ENCODE data around the gene KCND2. TPM values are rescaled to one million over a fixed set of nuclear protein-coding genes. Genes with fewer than 3 reads are reported as not detected.
A peak's percentile ranks its signal among the peaks of the same experiment; 100 is the strongest.
"Not testable (repeated sequence)": the region's sequence is repeated elsewhere in the genome, so short reads cannot be mapped to it uniquely, and the experiment has no call there.

The KCND2 gene
- total RNA-seq, 1 experiment from 2014 or later, result not detected

GRCh38 chr7:120677535-120677934 lies 404.6 kb downstream of the KCND2 start:
- H3K4me1 ChIP-seq, result no peaks in the 10 kb centered on the region
- DNase-seq, result no peak
- H3K9me3 ChIP-seq (replicated peaks), result no peaks in the 10 kb centered on the region
- no peak overlapping the region for H3K27ac ChIP-seq
- no peaks in the 10 kb centered on the region for H3K27me3 ChIP-seq
- H3K4me3 ChIP-seq, result no peak overlapping the region
- H3K36me3 ChIP-seq, result no peaks in the 10 kb centered on the region

GRCh38 chr7:120680985-120681384 lies 408.0 kb downstream of the KCND2 start:
- Histone ChIP-seq H3K27me3 (no peaks in the 10 kb centered on the region), H3K36me3 (no peaks in the 10 kb centered on the region), H3K4me1 (no peaks in the 10 kb centered on the region), H3K27ac (no peak overlapping the region), H3K9me3 (replicated peaks) (no peaks in the 10 kb centered on the region), H3K4me3 (no peak overlapping the region)
- DNase-seq, result peak in 1 of 2 experiments; percentile 17

- Histone ChIP-seq H3K36me3 (no peaks in the 10 kb centered on the region), H3K27ac (no peak overlapping the region), H3K4me3 (no peak overlapping the region), H3K9me3 (replicated peaks) (no peaks in the 10 kb centered on the region), H3K4me1 (no peaks in the 10 kb centered on the region), H3K27me3 (no peaks in the 10 kb centered on the region; the same call in 1 of the 2 replicates)
- no peak for DNase-seq
These were observed 411.5 kb downstream of the KCND2 start for GRCh38 chr7:120684463-120684862.

- no peak overlapping the region for H3K4me3 ChIP-seq
- no peaks in the 10 kb centered on the region for H3K9me3 ChIP-seq (replicated peaks)
- no peaks in the 10 kb centered on the region for H3K4me1 ChIP-seq
- H3K27me3 ChIP-seq, result no peaks in the 10 kb centered on the region
- no peaks in the 10 kb centered on the region for H3K36me3 ChIP-seq
- no peak for DNase-seq
- no peak overlapping the region for H3K27ac ChIP-seq
These were observed 418.9 kb downstream of the KCND2 start for GRCh38 chr7:120691915-120692314.

- no peaks in the 10 kb centered on the region for H3K36me3 ChIP-seq
- H3K27me3 ChIP-seq, result no peaks in the 10 kb centered on the region
- no peak overlapping the region for H3K27ac ChIP-seq
- H3K4me1 ChIP-seq, result no peaks in the 10 kb centered on the region
- H3K4me3 ChIP-seq, result no peak overlapping the region
- no peak for DNase-seq
- H3K9me3 ChIP-seq (replicated peaks), result no peaks in the 10 kb centered on the region; the same call in 1 of the 2 replicates
These were observed 422.9 kb downstream of the KCND2 start for GRCh38 chr7:120695848-120696247.

- Histone ChIP-seq H3K27me3 (no peaks in the 10 kb centered on the region), H3K4me3 (no peak overlapping the region), H3K4me1 (no peaks in the 10 kb centered on the region), H3K27ac (no peak overlapping the region), H3K36me3 (no peaks in the 10 kb centered on the region), H3K9me3 (replicated peaks) (no peaks in the 10 kb centered on the region; the same call in 1 of the 2 replicates)
- no peak for DNase-seq
These were observed 427.8 kb downstream of the KCND2 start for GRCh38 chr7:120700796-120701195.

- not testable (repeated sequence) for H3K27me3 ChIP-seq; H3K4me3 ChIP-seq; H3K27ac ChIP-seq; H3K36me3 ChIP-seq; DNase-seq; H3K9me3 ChIP-seq (replicated peaks); H3K4me1 ChIP-seq
These were observed 429.4 kb downstream of the KCND2 start for GRCh38 chr7:120702408-120702807.

- no peaks in the 10 kb centered on the region; the same call in 1 of the 2 replicates for H3K27me3 ChIP-seq
- no peaks in the 10 kb centered on the region for H3K4me1 ChIP-seq
- no peaks in the 10 kb centered on the region for H3K36me3 ChIP-seq
- no peak for DNase-seq
- H3K9me3 ChIP-seq (replicated peaks), result no peaks in the 10 kb centered on the region; the same call in 1 of the 2 replicates
- no peak overlapping the region for H3K4me3 ChIP-seq
- no peak overlapping the region for H3K27ac ChIP-seq
These were observed 430.7 kb downstream of the KCND2 start for GRCh38 chr7:120703585-120704240.

- no peaks in the 10 kb centered on the region for H3K36me3 ChIP-seq
- no peaks in the 10 kb centered on the region for H3K4me1 ChIP-seq
- H3K9me3 ChIP-seq (replicated peaks), result no peaks in the 10 kb centered on the region
- H3K4me3 ChIP-seq, result no peak overlapping the region
- no peak for DNase-seq
- H3K27ac ChIP-seq, result no peak overlapping the region
- H3K27me3 ChIP-seq, result peaks cover 2% of the 10 kb centered on the region; the same call in 1 of the 2 replicates
These were observed 436.4 kb downstream of the KCND2 start for GRCh38 chr7:120709252-120709971.

- no peak for DNase-seq
- Histone ChIP-seq H3K27me3 (peaks cover 2% of the 10 kb centered on the region; the same call in 1 of the 2 replicates), H3K9me3 (replicated peaks) (no peaks in the 10 kb centered on the region)
These were observed 437.0 kb downstream of the KCND2 start for GRCh38 chr7:120709972-120710320.

GRCh38 chr7:120714945-120715344 lies 442.0 kb downstream of the KCND2 start:
- DNase-seq, result no peak
- H3K4me3 ChIP-seq, result no peak overlapping the region
- H3K36me3 ChIP-seq, result no peaks in the 10 kb centered on the region
- no peaks in the 10 kb centered on the region for H3K4me1 ChIP-seq
- no peaks in the 10 kb centered on the region for H3K9me3 ChIP-seq (replicated peaks)
- H3K27me3 ChIP-seq, result 0 out of 2 replicates have a peak, but pooled peaks cover 2% of the 10 kb centered on the region
- no peak overlapping the region for H3K27ac ChIP-seq

More at GRCh38 chr7:120709972-120710320, 437.0 kb downstream of the KCND2 start:
- Histone ChIP-seq H3K4me1 (no peaks in the 10 kb centered on the region), H3K36me3 (no peaks in the 10 kb centered on the region), H3K4me3 (no peak overlapping the region), H3K27ac (no peak overlapping the region)

- H3K4me3 ChIP-seq, result no peak overlapping the region
- H3K36me3 ChIP-seq, result no peaks in the 10 kb centered on the region
- H3K27me3 ChIP-seq, result no peaks in the 10 kb centered on the region; the same call in 1 of the 2 replicates
- no peak overlapping the region for H3K27ac ChIP-seq
- no peaks in the 10 kb centered on the region for H3K4me1 ChIP-seq
- H3K9me3 ChIP-seq (replicated peaks), result no peaks in the 10 kb centered on the region
- DNase-seq, result no peak
These were observed 443.3 kb downstream of the KCND2 start for GRCh38 chr7:120716307-120716706.

- Histone ChIP-seq H3K4me1 (no peaks in the 10 kb centered on the region), H3K36me3 (no peaks in the 10 kb centered on the region), H3K9me3 (replicated peaks) (no peaks in the 10 kb centered on the region), H3K27ac (no peak overlapping the region), H3K4me3 (no peak overlapping the region), H3K27me3 (no peaks in the 10 kb centered on the region; the same call in 1 of the 2 replicates)
- DNase-seq, result no peak
These were observed 444.2 kb downstream of the KCND2 start for GRCh38 chr7:120717166-120717565.

GRCh38 chr7:120718361-120718760 lies 445.4 kb downstream of the KCND2 start:
- Histone ChIP-seq H3K27ac (no peak overlapping the region), H3K27me3 (no peaks in the 10 kb centered on the region; the same call in 1 of the 2 replicates), H3K36me3 (no peaks in the 10 kb centered on the region), H3K4me1 (no peaks in the 10 kb centered on the region), H3K4me3 (no peak overlapping the region), H3K9me3 (replicated peaks) (no peaks in the 10 kb centered on the region)
- no peak for DNase-seq

- Histone ChIP-seq H3K27me3 (no peaks in the 10 kb centered on the region; the same call in 1 of the 2 replicates), H3K4me1 (peaks cover 4% of the 10 kb centered on the region; the same call in 1 of the 2 replicates), H3K27ac (no peak overlapping the region), H3K4me3 (no peak overlapping the region), H3K36me3 (no peaks in the 10 kb centered on the region), H3K9me3 (replicated peaks) (no peaks in the 10 kb centered on the region)
- no peak for DNase-seq
These were observed 447.3 kb downstream of the KCND2 start for GRCh38 chr7:120720317-120720716.

All from SJCRH30 (cell line).